CD4-positive, alpha-beta T cell (primary cell): ENCODE results near the gene LRP10. TPM values are rescaled to one million over a fixed set of nuclear protein-coding genes. Genes with fewer than 3 reads are reported as not detected.
A peak's percentile ranks its signal among the peaks of the same experiment; 100 is the strongest.

Source experiments
- ATAC-seq: fragments of 200-7000 bp; cut with Tn5 transposase; one replicate; pipeline ENCODE4 v1.10.0; 2022; ENCODE audit warnings: mild to moderate bottlenecking; ENCODE audit not compliant: poor library complexity
- CTCF ChIA-PET: fragments of 350-600 bp; sonication (Branson Sonifier 250); formaldehyde crosslinking; loops from one replicate; lab custom pipeline; 2021; ENCODE audit warnings: antibody characterized with exemption, inconsistent platforms; lab: Charles Lee
- POLR2A ChIA-PET: fragments of 350-600 bp; sonication (Branson Sonifier 250); formaldehyde crosslinking; loops from one replicate; lab custom pipeline; 2021; ENCODE audit warnings: antibody characterized with exemption, inconsistent platforms; lab: Charles Lee
- DNase-seq, 14 experiments: peaks; one replicate each; pipeline ENCODE4 v3.0.0-alpha.2; 2013 to 2020; ENCODE audit warnings: mixed read lengths in 2 of 14
- H3K27ac ChIP-seq, 2 donors: one replicate each; pipeline versions ENCODE4 v1.5.1 to v1.7.0; 2013; ENCODE audit warnings: low read length in 2 of 2, low read depth in 1 of 2, mild to moderate bottlenecking in 1 of 2
- H3K27me3 ChIP-seq, 2 experiments: 1 replicate in 1 of 2; 2 replicates in 1 of 2; pipeline versions ENCODE4 v1.6.1 to v1.7.0; 2013; ENCODE audit warnings: low read length in 2 of 2, control low read depth in 1 of 2, mild to moderate bottlenecking in 1 of 2, moderate library complexity in 1 of 2; ENCODE audit not compliant: insufficient read depth in 2 of 2, control insufficient read depth in 1 of 2
- H3K36me3 ChIP-seq: one replicate; pipeline ENCODE4 v1.6.1; 2013; ENCODE audit warnings: low read length, control low read depth; ENCODE audit not compliant: insufficient read depth
- H3K4me1 ChIP-seq: one replicate; pipeline ENCODE4 v1.6.1; 2013; ENCODE audit warnings: low read length, control low read depth; ENCODE audit not compliant: insufficient read depth
- H3K4me3 ChIP-seq: one replicate; pipeline ENCODE4 v1.5.1; 2013; ENCODE audit warnings: mild to moderate bottlenecking, low read length, moderate library complexity
- H3K9me3 ChIP-seq, 2 experiments: 1 replicate in 1 of 2; 2 replicates in 1 of 2; pipeline versions ENCODE4 v1.6.1 to v1.7.0; 2013; ENCODE audit warnings: low read length in 2 of 2, mild to moderate bottlenecking in 2 of 2, control low read depth in 1 of 2, moderate library complexity in 1 of 2; ENCODE audit not compliant: control insufficient read depth in 1 of 2, insufficient read depth in 1 of 2
- H3K27ac Mint-ChIP-seq: one replicate; pipeline ENCODE4 v1.8.0; 2020; ENCODE audit warnings: mixed read lengths
- H3K27me3 Mint-ChIP-seq: one replicate; pipeline ENCODE4 v1.8.0; 2021; ENCODE audit warnings: mixed read lengths
- H3K36me3 Mint-ChIP-seq: one replicate; pipeline ENCODE4 v1.8.0; 2021; ENCODE audit warnings: low read depth, mixed read lengths
- H3K4me1 Mint-ChIP-seq: one replicate; pipeline ENCODE4 v1.8.0; 2021; ENCODE audit warnings: low read depth, mixed read lengths
- H3K4me3 Mint-ChIP-seq: one replicate; pipeline ENCODE4 v1.8.0; 2020; ENCODE audit warnings: mild to moderate bottlenecking, mixed read lengths
- H3K9me3 Mint-ChIP-seq: one replicate; pipeline ENCODE4 v1.8.0; 2020; ENCODE audit warnings: mixed read lengths
- intact Hi-C, 2 experiments: fragments of 100-400 bp; cut with DNase I in 1 of 2; cut with micrococcal nuclease in 1 of 2; formaldehyde crosslinking; loops; one replicate each; pipeline versions ENCODE4 v1.15.1 to v1.9.0; 2023 to 2025; cut with DNase I, micrococcal nuclease
- total RNA-seq, 174 experiments: library from RNA in 2 of 174; stranded (reverse) in 2 of 174; gene quantifications; one replicate each; pipeline ENCODE4 v1.2.3 and lab custom pipeline; 2021 to 2026
- TF ChIP-seq, protein P1 (sequence below): fragments of 200-600 bp; IDR thresholded peaks from one replicate; pipeline ENCODE4 v1.8.0; 2022; ENCODE audit warnings: antibody characterized with exemption, mild to moderate bottlenecking

Gene LRP10
- total RNA-seq, 2 experiments from 2014 or later: 52.4 to 54.6 TPM

DNA sequence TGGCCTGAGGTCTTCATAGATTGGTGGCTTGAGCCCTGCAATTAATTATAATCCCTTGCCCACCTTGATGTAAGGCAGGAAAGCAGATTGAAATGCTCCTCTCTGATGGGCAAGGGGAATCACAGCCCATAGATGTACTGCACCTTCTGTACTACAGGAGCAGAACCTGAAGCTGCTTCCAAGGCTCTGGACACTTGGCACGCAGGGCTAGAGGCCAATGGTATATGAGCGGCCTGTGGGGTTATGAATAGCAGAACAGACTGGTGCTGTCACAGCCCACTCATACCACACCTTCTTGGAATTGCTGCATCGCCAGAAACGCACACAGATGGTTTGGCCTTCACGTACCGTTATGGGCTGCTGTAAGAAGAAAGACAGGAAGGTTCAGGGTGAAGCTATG lies 49.2 kb downstream of the LRP10 start:
- Mint-ChIP-seq H3K36me3 (peaks cover 72% of the 10 kb centered on the region), H3K27me3 (peaks cover 4% of the 10 kb centered on the region), H3K4me1 (peaks cover 42% of the 10 kb centered on the region), H3K27ac (peak overlapping the region; percentile 100), H3K4me3 (no peak overlapping the region), H3K9me3 (no peaks in the 10 kb centered on the region)
- TF ChIP-seq, protein P1, sequence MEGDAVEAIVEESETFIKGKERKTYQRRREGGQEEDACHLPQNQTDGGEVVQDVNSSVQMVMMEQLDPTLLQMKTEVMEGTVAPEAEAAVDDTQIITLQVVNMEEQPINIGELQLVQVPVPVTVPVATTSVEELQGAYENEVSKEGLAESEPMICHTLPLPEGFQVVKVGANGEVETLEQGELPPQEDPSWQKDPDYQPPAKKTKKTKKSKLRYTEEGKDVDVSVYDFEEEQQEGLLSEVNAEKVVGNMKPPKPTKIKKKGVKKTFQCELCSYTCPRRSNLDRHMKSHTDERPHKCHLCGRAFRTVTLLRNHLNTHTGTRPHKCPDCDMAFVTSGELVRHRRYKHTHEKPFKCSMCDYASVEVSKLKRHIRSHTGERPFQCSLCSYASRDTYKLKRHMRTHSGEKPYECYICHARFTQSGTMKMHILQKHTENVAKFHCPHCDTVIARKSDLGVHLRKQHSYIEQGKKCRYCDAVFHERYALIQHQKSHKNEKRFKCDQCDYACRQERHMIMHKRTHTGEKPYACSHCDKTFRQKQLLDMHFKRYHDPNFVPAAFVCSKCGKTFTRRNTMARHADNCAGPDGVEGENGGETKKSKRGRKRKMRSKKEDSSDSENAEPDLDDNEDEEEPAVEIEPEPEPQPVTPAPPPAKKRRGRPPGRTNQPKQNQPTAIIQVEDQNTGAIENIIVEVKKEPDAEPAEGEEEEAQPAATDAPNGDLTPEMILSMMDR: no peak
- no peaks in the 10 kb centered on the region for H3K27me3 ChIP-seq
- H3K4me3 ChIP-seq: no peak overlapping the region
- intact Hi-C loops: loop anchor here in 1 of 2 experiments (10.0 kb wide), 2 partner anchors 374 to 404 kb away; partner anchors contain the start of gene PABPN1
- no peak overlapping the region for H3K27ac ChIP-seq
- ATAC-seq: no peak
- peaks cover 47% of the 10 kb centered on the region for H3K36me3 ChIP-seq
- peaks cover 34% of the 10 kb centered on the region for H3K4me1 ChIP-seq
- POLR2A ChIA-PET: interaction anchor here (0.7 to 5.6 kb wide), 4 partner anchors 9 to 154 kb away, joined by 4 to 68 read pairs (median 16); partner anchors contain the start of genes HAUS4, OXA1L and PRMT5
- DNase-seq: no peak
- H3K9me3 ChIP-seq: no peaks in the 10 kb centered on the region
- CTCF ChIA-PET: interaction anchor here (1.4 to 3.4 kb wide), 4 partner anchors 9 to 98 kb away, joined by 4 to 16 read pairs (median 7); partner anchors contain the start of gene PRMT5

DNA sequence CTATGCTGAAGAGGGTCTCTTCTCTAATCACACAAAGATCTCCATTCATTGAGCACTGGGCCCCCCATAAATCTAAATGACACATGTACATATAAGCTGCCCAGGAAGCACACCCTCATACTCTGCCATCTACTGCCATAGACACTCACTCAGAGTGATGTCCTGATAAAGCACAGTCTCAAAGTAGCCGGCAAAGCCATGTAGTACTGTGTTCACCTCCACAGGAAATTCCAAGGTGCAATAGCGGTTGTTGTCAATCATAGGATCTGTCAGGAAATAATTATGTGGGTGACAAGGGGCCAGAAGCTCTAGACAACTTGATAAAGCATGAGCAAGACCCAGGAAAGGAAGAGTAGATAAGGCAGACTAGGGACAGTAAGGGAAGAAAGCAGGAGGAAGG lies 50.8 kb downstream of the LRP10 start:
- DNase-seq (no peak), ATAC-seq (no peak)
- H3K4me1 Mint-ChIP-seq: peaks cover 26% of the 10 kb centered on the region
- peaks cover 23% of the 10 kb centered on the region for H3K4me1 ChIP-seq
- no peak overlapping the region for H3K27ac Mint-ChIP-seq
- TF ChIP-seq, protein P1: no peak
- H3K4me3 ChIP-seq: no peak overlapping the region
- no peak overlapping the region for H3K27ac ChIP-seq
- CTCF ChIA-PET: no interaction called here
- H3K9me3 Mint-ChIP-seq: no peaks in the 10 kb centered on the region
- peaks cover 4% of the 10 kb centered on the region for H3K27me3 Mint-ChIP-seq
- no peaks in the 10 kb centered on the region for H3K9me3 ChIP-seq
- H3K36me3 ChIP-seq: peaks cover 56% of the 10 kb centered on the region
- peak overlapping the region; percentile 31 for H3K4me3 Mint-ChIP-seq
- POLR2A ChIA-PET: no interaction called here
- H3K27me3 ChIP-seq: no peaks in the 10 kb centered on the region
- H3K36me3 Mint-ChIP-seq: peaks cover 77% of the 10 kb centered on the region
- intact Hi-C loops: loop anchor here in 1 of 2 experiments (10.0 kb wide), 2 partner anchors 373 to 403 kb away; partner anchors contain the start of gene PABPN1

DNA sequence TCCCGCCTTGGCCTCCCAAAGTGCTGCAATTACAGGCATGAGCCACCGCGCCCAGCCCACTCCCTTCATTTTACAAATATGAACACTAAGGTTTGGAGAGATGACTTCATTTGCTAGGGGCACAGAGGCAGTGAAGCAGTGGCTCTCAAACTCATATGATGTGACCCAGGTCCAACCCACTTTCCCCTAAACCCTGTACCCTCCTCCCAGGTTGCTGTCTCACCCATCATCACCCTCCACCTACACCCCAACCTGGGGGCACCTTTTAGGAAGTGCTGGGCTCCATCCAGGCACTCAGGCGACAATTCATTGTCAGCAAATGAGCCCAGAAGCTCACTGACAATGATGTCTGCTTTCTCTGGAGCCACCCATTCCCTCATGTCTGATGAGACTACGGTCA lies 52.2 kb downstream of the LRP10 start:
- intact Hi-C loops: loop anchor here in 1 of 2 experiments (10.0 kb wide), 2 partner anchors 371 to 401 kb away; partner anchors contain the start of gene PABPN1
- Histone ChIP-seq H3K4me1 (peaks cover 24% of the 10 kb centered on the region), H3K36me3 (peaks cover 56% of the 10 kb centered on the region), H3K9me3 (no peaks in the 10 kb centered on the region), H3K27me3 (no peaks in the 10 kb centered on the region), H3K27ac (no peak overlapping the region), H3K4me3 (no peak overlapping the region)
- Mint-ChIP-seq H3K27me3 (peaks cover 4% of the 10 kb centered on the region), H3K36me3 (peaks cover 66% of the 10 kb centered on the region), H3K4me3 (no peak overlapping the region), H3K4me1 (peaks cover 21% of the 10 kb centered on the region), H3K27ac (no peak overlapping the region), H3K9me3 (no peaks in the 10 kb centered on the region)
- DNase-seq (no peak), ATAC-seq (no peak)
- POLR2A ChIA-PET: no interaction called here
- TF ChIP-seq, protein P1: no peak
- CTCF ChIA-PET: no interaction called here
